Loucy (cell line): ENCODE results near the gene SYPL1.

Experiments used
- EZH2phosphoT487 ChIP-seq: fragments of 200-600 bp; IDR thresholded peaks from 2 replicates; pipeline ENCODE4 v1.6.1; 2018; ENCODE audit warnings: antibody characterized with exemption, mild to moderate bottlenecking, moderate library complexity, borderline replicate concordance
- TF ChIP-seq, protein P1 (sequence below): fragments of 200-600 bp; sonication (generic); conservative IDR thresholded peaks from 2 replicates; pipeline ENCODE4 v1.5.1; 2014; ENCODE audit warnings: mild to moderate bottlenecking, antibody characterized with exemption, low read length

DNA sequence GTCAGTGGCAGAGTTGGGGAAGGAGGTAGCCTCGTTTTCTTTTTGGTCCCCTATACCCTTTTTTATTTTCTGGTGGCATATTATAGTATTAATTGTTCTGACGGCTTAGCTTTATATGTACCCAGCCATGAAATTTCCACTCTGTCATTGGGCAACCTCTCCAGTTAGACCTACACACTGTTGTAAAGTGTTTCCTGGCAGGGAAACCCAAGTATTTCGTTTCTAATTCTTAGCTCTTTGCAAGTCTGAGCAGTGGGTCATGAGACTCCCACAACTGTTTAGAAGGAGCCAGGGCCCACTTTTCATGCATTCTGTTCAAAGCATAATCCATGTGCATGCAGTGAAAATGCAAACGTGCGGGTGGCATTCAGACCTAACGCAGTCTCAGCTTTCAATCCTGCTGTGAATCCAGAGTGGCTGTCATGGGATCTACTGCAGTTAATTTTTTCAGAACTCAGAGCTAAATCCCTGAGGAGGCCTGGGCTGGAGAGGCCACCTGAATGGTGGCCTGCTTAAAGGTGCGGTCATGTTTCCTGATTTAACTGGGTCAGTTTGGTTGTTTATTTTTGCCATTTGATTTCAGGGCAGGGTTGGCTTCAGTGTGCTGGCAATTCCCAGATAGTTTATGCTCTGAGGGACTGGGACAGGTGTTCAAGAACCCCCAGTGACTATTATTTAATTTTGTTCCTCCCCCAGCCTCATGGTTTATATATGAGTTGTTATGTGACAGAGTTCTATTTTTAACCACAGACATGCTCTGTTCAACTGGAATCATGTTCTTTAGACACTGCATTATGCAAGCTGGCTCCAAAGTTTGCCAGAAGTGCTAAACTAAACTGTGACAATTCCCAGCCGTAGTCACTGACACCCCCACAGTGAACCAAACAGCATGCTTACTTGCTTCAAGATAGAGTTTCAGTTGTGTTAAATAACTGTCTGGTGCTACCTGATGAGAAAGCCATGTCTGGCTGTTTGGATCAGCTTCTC, 27.4 kb upstream of the SYPL1 start:
- TF ChIP-seq, protein P1, sequence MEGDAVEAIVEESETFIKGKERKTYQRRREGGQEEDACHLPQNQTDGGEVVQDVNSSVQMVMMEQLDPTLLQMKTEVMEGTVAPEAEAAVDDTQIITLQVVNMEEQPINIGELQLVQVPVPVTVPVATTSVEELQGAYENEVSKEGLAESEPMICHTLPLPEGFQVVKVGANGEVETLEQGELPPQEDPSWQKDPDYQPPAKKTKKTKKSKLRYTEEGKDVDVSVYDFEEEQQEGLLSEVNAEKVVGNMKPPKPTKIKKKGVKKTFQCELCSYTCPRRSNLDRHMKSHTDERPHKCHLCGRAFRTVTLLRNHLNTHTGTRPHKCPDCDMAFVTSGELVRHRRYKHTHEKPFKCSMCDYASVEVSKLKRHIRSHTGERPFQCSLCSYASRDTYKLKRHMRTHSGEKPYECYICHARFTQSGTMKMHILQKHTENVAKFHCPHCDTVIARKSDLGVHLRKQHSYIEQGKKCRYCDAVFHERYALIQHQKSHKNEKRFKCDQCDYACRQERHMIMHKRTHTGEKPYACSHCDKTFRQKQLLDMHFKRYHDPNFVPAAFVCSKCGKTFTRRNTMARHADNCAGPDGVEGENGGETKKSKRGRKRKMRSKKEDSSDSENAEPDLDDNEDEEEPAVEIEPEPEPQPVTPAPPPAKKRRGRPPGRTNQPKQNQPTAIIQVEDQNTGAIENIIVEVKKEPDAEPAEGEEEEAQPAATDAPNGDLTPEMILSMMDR = no peak
- no peak for TF ChIP-seq EZH2phosphoT487
